ENCODE data around the gene ITGAD. TPM values are rescaled to one million over a fixed set of nuclear protein-coding genes. Genes with fewer than 3 reads are reported as not detected.

Gene ITGAD
- total and polyA plus RNA-seq, 2 of the 13 experiments (the other 11 are each of a cell fraction or from before 2014, with no cell fraction given), result not detected

- TF ChIP-seq ONECUT2 (CRISPR knock-in tag; IDR thresholded peaks at IDR 0.05), result no peak
- peak; percentile 96 for TF ChIP-seq ZNF792 (CRISPR knock-in tag; IDR thresholded peaks at IDR 0.05)
- peak; percentile 96 for TF ChIP-seq HOXA5 (CRISPR knock-in tag; IDR thresholded peaks at IDR 0.05)
- peak; percentile 56; the same call in 1 of the 2 replicates for TF ChIP-seq ZNF12 (CRISPR knock-in tag; IDR thresholded peaks at IDR 0.05)
- peak; percentile 68 for TF ChIP-seq IKZF5 (CRISPR knock-in tag; IDR thresholded peaks at IDR 0.05)
- peak; percentile 85 for TF ChIP-seq KLF12 (CRISPR knock-in tag; IDR thresholded peaks at IDR 0.05; ENCODE audit: borderline replicate concordance)
- TF ChIP-seq ZMYM3 (CRISPR knock-in tag; IDR thresholded peaks at IDR 0.05), result no peak
- TF ChIP-seq ZNF367 (CRISPR knock-in tag; IDR thresholded peaks at IDR 0.05; ENCODE audit: borderline replicate concordance), result peak; percentile 86
- peak; percentile 87 for TF ChIP-seq UBTF (CRISPR knock-in tag; IDR thresholded peaks at IDR 0.05)
- 0 out of 2 replicates have a peak, but pooled peaks have one; percentile 22 for TF ChIP-seq ZSCAN30 (CRISPR knock-in tag; IDR thresholded peaks at IDR 0.05)
- peak; percentile 83; the same call in 1 of the 2 replicates for TF ChIP-seq E2F5 (CRISPR knock-in tag; conservative IDR thresholded peaks at IDR 0.05)
- TF ChIP-seq RORA (CRISPR knock-in tag; IDR thresholded peaks at IDR 0.05), result no peak
- TF ChIP-seq PTBP1 (IDR thresholded peaks at IDR 0.05; ENCODE audit: low read depth, low read length, poor library complexity, severe bottlenecking), result peak; percentile 55
- TF ChIP-seq CERS6 (CRISPR knock-in tag; IDR thresholded peaks at IDR 0.05), result peak; percentile 64; the same call in 1 of the 2 replicates
- TF ChIP-seq DNMT3B (CRISPR knock-in tag; conservative IDR thresholded peaks at IDR 0.05), result peak; percentile 57; the same call in 1 of the 2 replicates
- peak; percentile 73 for TF ChIP-seq TEAD3 (CRISPR knock-in tag; optimal IDR thresholded peaks at IDR 0.05; ENCODE audit: borderline replicate concordance)
- TF ChIP-seq ZKSCAN5 (CRISPR knock-in tag; IDR thresholded peaks at IDR 0.05), result 0 out of 2 replicates have a peak, but pooled peaks have one; percentile 11
- peak; percentile 87; the same call in 1 of the 2 replicates for TF ChIP-seq ZNF30 (CRISPR knock-in tag; IDR thresholded peaks at IDR 0.05)
- no peak for TF ChIP-seq ZNF569 (CRISPR knock-in tag; IDR thresholded peaks at IDR 0.05; ENCODE audit: borderline replicate concordance)
- peak; percentile 83 for TF ChIP-seq RXRA (CRISPR knock-in tag; IDR thresholded peaks at IDR 0.05)
- TF ChIP-seq DNMT1 (CRISPR knock-in tag; IDR thresholded peaks at IDR 0.05), result peak; percentile 94
- TF ChIP-seq FIP1L1 (IDR thresholded peaks at IDR 0.05; ENCODE audit: borderline replicate concordance, insufficient read depth, low read depth, low read length), result no peak; the same call in 1 of the 2 replicates
These were observed 65.9 kb downstream of the ITGAD start, which contains the start of gene ARMC5 (continued) for GRCh38 chr16:31458844-31459686.

All from HepG2 (cell line).